GM12875 (cell line): ENCODE results near the gene CHRNB1.

Experiments used
- H3K4me3 ChIP-seq: one replicate; pipeline ENCODE4 v1.5.1; 2011; ENCODE audit warnings: low read depth, low read length, control low read depth
- TF ChIP-seq, protein P1 (sequence below): IDR thresholded peaks from 2 replicates; pipeline ENCODE4 v1.5.1; 2011; ENCODE audit warnings: low read depth, mild to moderate bottlenecking, control low read depth, inconsistent platforms, low read length, moderate library complexity, borderline replicate concordance; ENCODE audit not compliant: insufficient read depth

CHRNB1 gene

DNA sequence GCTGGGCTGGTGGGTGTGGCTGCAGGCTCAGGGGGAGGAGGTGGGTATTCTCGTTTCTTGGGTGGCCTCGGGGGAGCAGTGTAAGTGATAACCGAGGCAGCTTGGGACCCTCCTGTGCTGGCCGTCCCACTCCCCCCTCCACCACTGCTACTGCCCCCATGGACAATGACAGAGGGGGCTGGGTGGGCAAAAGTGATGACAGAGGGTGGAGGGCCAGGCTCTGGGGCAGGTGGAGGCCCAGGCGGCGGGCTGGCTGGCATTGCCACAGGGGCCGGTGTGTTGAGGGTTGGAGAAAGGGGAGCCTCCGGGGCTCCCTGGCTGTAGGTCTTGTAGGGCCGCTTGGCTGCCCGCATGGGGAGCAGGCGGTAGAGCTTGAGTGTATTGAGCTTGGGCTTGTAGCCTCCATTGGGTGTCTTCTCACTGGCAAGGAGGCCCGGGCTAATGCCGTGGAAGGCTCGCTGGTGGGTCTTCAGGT is 18.5 kb downstream of the CHRNB1 start:
- no peak overlapping the region for H3K4me3 ChIP-seq
- TF ChIP-seq, protein P1, sequence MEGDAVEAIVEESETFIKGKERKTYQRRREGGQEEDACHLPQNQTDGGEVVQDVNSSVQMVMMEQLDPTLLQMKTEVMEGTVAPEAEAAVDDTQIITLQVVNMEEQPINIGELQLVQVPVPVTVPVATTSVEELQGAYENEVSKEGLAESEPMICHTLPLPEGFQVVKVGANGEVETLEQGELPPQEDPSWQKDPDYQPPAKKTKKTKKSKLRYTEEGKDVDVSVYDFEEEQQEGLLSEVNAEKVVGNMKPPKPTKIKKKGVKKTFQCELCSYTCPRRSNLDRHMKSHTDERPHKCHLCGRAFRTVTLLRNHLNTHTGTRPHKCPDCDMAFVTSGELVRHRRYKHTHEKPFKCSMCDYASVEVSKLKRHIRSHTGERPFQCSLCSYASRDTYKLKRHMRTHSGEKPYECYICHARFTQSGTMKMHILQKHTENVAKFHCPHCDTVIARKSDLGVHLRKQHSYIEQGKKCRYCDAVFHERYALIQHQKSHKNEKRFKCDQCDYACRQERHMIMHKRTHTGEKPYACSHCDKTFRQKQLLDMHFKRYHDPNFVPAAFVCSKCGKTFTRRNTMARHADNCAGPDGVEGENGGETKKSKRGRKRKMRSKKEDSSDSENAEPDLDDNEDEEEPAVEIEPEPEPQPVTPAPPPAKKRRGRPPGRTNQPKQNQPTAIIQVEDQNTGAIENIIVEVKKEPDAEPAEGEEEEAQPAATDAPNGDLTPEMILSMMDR = no peak

DNA sequence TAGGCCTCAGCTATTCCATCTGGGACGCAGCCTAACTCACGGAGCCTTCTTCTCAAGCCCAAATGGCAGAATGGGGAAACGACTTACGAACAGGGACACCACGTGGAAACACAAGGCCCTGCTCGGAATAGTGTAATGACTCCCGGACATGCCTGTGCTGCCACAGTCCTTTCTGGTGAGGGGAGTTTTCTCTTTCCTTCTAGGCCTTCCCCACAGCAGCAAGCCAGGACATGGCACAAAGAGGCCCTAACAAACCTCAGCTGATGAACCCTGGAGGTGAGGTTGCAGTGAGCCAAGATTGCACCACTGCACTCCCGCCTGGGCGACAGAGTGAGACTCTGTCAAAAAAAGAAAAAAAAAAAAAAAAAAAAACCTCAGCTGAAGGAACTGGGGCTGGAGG is 19.2 kb downstream of the CHRNB1 start:
- H3K4me3 ChIP-seq = no peak overlapping the region
- TF ChIP-seq, protein P1 = no peak

DNA sequence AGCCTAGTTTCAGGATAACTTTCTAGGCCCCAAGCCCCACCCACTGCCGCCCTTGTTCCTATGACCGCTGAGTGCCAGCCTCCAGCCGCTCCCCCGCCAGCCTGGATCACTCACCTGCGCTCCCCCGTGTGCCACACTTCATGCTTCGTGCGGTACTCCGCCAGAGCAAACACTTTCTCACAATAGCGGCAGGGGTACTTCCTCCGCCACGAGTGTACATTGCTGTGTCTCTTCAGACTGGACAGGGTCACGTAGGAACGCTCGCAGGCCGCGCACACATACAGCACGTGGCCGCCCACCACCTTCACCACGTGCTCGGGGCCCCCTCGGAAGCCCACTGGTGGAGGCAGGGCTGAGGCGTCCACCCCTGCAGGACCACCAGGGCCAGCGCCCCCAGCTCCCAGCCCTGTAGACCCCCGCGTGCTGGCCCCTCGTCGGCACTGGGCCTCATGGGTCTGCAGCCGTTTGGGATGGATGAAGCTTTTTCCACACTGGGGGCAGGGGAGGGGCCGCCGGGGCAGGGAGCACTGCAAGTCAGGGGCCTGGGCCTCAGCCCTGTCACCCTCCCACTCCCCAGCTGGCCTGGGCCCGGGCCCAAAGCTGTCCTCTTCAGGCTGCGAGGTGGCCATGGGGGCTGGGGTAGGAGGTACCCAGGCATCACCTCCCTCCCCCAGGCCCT is 20.9 kb downstream of the CHRNB1 start:
- H3K4me3 ChIP-seq = no peak overlapping the region
- TF ChIP-seq, protein P1 = no peak

DNA sequence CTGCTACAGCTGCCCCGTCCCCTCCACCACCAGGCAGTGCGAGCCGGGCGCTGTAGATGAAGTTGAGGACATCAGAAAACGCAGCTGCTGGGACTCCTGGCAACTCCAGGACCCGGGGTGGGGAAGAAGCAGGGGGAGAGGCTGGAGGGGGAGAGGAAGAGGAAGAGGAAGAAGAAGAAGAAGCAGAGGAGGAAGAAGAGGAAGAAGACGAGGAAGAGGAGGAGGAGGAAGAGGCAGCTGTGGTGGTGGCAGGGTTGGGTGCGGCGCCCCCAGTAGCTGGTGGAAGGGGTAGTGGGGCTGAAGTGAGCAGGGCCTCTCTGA is 21.4 kb downstream of the CHRNB1 start:
- no peak overlapping the region for H3K4me3 ChIP-seq
- TF ChIP-seq, protein P1 = no peak

DNA sequence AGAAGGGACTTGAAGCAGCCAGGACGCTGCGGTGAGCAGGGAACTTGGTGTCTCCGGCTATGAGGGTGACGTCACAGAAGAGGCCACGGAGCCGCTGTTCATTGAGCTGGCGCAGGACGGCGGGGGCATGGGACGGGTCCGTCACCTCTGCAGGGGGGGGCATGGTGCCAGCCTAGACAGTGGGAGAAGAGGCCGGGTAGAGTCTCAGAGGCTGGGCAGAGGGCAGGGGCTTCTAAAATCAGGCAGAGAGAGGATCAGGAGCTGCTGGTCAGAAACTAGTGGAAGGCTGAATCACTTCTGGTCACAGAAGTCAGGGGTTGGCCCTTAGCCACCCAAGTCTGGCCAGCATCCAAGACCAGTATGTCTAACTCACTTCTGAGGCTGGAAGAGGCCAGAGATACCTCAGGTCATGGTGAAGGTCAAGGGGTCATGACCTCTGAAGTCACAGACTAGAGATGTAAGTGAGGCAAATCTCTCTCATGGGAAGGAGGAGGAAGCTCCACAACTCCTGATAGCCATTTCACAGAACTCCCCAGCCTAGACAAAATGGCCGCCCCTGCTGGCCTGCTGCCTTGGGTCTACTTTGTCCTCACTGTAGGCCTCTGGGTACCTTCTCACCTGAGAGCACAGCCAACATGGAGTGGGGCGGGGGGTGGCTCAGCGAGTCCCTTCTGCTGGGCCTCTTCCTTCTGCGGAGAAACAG is 21.9 kb downstream of the CHRNB1 start:
- no peak overlapping the region for H3K4me3 ChIP-seq
- TF ChIP-seq, protein P1 = no peak

DNA sequence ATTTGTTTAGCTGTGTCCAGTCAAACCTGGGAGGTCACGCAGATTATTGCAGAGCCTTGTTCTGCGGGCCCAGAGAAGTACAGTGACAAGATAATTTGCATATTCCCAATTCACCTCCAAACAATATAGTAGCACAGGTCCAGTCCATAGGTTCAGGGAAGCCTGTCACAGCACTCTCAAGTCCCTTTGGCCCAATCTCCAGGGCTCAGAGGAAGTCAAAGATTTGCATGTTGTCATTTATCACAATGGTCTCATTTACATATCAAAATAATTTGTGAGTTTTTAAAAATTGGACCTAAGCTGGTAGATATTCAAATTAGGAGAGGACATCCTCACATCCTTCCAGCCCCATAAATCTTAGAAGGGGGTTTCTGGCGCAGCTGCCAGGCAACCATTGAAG is 22.6 kb downstream of the CHRNB1 start:
- TF ChIP-seq, protein P1 = no peak
- H3K4me3 ChIP-seq = no peak overlapping the region

DNA sequence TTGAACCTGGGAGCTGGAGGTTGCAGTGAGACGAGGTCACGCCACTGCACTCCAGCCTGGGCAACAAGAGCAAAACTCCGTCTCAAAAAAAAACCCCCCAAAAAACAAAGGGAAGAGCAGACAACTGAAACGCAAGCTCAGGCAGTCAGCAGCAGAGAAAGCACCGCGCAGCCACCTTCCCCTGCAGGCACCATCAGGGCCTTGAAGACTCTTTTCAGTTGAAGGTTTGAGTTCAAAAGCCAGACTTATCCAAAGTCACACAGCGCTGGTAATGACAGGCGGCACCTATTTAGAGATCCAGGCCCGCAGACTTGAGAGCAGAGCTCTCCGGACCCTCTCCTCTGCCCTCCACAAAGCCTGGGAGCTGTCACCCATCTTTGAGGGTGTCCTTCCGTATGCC is 23.4 kb downstream of the CHRNB1 start:
- TF ChIP-seq, protein P1 = no peak
- H3K4me3 ChIP-seq = no peak overlapping the region
